Right lobe of liver (tissue), 4 donors: Measurements from ENCODE around the gene ZNF670.
"Not testable (repeated sequence)": the region's sequence is repeated elsewhere in the genome, so short reads cannot be mapped to it uniquely, and the experiment has no call there.

Experiments
- POLR2A ChIP-seq: fragments of 450-650 bp; IDR thresholded peaks from one replicate; pipeline ENCODE4 v1.6.1; 2017; ENCODE audit warnings: antibody characterized with exemption, mild to moderate bottlenecking
- TF ChIP-seq, protein P1 (sequence below), 4 donors: fragments of 200-600 bp in 3 of 4; fragments of 450-650 bp in 1 of 4; IDR thresholded peaks; one replicate each; pipeline versions ENCODE4 v1.5.1 to v1.8.0; 2016 to 2022; ENCODE audit warnings: antibody characterized with exemption in 4 of 4, mild to moderate bottlenecking in 2 of 4
- donor health status: DM: no; HTN: no; CAD: no.
- donor health status: DM: no; HTN: no; CAD: no.
- donor health status: DM: no; HTN: yes; CAD: no.

DNA sequence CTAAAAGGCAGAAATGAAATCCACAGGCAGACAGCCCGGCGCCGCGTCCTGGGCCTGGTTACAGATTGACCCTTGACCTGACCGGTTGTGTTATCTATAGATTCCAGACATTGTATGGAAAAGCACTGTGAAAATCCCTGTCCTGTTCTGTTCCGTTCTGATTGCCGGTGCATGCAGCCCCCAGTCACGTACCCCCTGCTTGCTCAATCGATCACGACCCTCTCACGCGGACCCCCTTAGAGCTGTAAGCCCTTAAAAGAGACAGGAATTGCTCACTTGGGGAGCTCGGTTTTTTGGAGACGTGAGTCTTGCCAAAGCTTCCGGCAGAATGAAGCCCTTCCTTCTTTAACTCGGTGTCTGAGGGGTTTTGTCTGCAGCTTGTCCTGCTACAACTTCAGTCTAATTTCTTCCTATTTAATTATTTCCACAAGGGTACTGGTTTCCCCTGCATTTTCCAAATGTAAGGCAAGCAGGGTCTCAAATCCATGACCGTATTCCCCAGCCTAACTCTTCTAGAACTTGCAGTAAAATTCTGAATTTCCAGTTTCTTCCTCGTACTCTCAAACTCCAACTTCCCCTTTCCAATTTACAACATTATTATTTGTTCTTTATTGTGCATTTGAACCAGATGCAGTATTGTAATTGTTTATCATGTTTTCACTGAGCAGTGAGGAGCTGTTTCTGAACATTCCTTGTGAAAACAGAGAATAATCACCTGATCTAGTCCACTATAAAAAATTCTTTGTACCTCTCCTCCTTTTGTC, 49.1 kb upstream of the ZNF670 start:
- TF ChIP-seq, protein P1, sequence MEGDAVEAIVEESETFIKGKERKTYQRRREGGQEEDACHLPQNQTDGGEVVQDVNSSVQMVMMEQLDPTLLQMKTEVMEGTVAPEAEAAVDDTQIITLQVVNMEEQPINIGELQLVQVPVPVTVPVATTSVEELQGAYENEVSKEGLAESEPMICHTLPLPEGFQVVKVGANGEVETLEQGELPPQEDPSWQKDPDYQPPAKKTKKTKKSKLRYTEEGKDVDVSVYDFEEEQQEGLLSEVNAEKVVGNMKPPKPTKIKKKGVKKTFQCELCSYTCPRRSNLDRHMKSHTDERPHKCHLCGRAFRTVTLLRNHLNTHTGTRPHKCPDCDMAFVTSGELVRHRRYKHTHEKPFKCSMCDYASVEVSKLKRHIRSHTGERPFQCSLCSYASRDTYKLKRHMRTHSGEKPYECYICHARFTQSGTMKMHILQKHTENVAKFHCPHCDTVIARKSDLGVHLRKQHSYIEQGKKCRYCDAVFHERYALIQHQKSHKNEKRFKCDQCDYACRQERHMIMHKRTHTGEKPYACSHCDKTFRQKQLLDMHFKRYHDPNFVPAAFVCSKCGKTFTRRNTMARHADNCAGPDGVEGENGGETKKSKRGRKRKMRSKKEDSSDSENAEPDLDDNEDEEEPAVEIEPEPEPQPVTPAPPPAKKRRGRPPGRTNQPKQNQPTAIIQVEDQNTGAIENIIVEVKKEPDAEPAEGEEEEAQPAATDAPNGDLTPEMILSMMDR (IDR thresholded peaks at IDR 0.05) = not testable (repeated sequence)
- TF ChIP-seq POLR2A = not testable (repeated sequence)
